ENCODE results near the gene FBXO24. TPM values are rescaled to one million over a fixed set of nuclear protein-coding genes. Genes with fewer than 3 reads are reported as not detected.
"Not testable (repeated sequence)": the region's sequence is repeated elsewhere in the genome, so short reads cannot be mapped to it uniquely, and the experiment has no call there.

The FBXO24 gene
- total and polyA plus RNA-seq, 10 of the 15 experiments (the other 5 are each of a cell fraction or from before 2014, with no cell fraction given): 0.11 to 0.96 (median 0.27) TPM; not detected in 4

DNA sequence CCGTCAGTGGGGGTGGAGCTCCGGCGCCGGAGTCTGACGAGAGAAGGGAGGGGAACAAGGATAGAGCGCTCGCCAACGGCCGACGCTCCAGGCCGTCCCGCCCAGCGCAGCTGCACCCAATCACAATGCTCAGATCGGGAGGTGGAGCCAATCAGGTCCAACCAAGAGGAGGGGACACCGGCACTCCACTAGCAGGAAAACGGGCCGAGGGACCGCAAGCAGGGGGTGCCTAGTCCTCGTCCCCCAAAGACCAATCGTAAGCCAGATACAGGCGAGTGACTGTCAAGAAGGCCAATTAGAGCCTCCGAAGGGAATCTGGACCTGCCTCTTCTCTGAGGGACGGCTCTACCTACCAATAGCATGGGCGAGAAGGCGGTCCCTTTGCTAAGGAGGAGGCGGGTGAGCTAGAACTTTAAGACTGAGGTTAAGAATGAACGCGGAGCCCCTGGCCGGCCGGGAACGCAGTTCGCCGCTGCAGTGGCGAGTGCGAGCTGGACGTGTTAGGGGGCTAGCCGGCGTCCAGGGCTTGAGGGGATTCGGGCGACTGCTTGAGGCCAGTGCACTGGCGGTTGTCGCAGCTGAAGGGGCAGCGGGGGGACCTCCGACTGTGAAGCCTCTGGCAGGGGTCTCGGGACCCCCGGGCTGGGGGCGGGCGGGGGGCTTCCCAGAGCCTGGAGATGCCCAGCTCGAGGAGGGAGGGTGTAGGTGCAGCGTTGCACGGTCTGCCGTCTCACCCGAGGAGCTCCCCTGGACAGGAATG, at the start of gene FBXO24 (continued):
- TF ChIP-seq HSF1 (IDR thresholded peaks at IDR 0.05; ENCODE audit: low read depth, low read length) (0 out of 2 replicates have a peak, but pooled peaks have one; percentile 73), BMI1 (IDR thresholded peaks at IDR 0.05; ENCODE audit: borderline replicate concordance) (no peak), SPI1 (IDR thresholded peaks at IDR 0.05; ENCODE audit: borderline replicate concordance, insufficient read depth, low read depth, low read length) (no peak), STAT3 (IDR thresholded peaks at IDR 0.05; ENCODE audit: low read depth, low read length) (no peak), ETV6 (conservative IDR thresholded peaks at IDR 0.05 in 1 of 2, IDR thresholded peaks at IDR 0.05 in 1 of 2; ENCODE audit: borderline replicate concordance in 1 of 2, low read depth in 1 of 2) (no peak), CHD2 (IDR thresholded peaks at IDR 0.05; ENCODE audit: borderline replicate concordance, low read depth, low read length) (peak; percentile 97), MYC (IDR thresholded peaks at IDR 0.05; ENCODE audit: insufficient read depth, insufficient read length, insufficient replicate concordance, low read length, severe bottlenecking) (peak; percentile 47), CHD1 (IDR thresholded peaks at IDR 0.05; ENCODE audit: low read depth, low read length) (0 out of 2 replicates have a peak, but pooled peaks have one; percentile 19), POLR2A (IDR thresholded peaks at IDR 0.05; ENCODE audit: low read depth, low read length) (peak; percentile 53; the same call in 1 of the 2 replicates), MEF2B (IDR thresholded peaks at IDR 0.05; ENCODE audit: partially characterized antibody, poor library complexity, severe bottlenecking) (peak; percentile 27), DPF2 (IDR thresholded peaks at IDR 0.05) (peak; percentile 100)
- TF ChIP-seq, protein P1, sequence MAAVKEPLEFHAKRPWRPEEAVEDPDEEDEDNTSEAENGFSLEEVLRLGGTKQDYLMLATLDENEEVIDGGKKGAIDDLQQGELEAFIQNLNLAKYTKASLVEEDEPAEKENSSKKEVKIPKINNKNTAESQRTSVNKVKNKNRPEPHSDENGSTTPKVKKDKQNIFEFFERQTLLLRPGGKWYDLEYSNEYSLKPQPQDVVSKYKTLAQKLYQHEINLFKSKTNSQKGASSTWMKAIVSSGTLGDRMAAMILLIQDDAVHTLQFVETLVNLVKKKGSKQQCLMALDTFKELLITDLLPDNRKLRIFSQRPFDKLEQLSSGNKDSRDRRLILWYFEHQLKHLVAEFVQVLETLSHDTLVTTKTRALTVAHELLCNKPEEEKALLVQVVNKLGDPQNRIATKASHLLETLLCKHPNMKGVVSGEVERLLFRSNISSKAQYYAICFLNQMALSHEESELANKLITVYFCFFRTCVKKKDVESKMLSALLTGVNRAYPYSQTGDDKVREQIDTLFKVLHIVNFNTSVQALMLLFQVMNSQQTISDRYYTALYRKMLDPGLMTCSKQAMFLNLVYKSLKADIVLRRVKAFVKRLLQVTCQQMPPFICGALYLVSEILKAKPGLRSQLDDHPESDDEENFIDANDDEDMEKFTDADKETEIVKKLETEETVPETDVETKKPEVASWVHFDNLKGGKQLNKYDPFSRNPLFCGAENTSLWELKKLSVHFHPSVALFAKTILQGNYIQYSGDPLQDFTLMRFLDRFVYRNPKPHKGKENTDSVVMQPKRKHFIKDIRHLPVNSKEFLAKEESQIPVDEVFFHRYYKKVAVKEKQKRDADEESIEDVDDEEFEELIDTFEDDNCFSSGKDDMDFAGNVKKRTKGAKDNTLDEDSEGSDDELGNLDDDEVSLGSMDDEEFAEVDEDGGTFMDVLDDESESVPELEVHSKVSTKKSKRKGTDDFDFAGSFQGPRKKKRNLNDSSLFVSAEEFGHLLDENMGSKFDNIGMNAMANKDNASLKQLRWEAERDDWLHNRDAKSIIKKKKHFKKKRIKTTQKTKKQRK (IDR thresholded peaks at IDR 0.05; ENCODE audit: low read depth, low read length): peak; percentile 99

GRCh38 chr7:100536695-100537094, 49.4 kb upstream of the FBXO24 start:
- POLR2A ChIA-PET; intact Hi-C loops (cut with micrococcal nuclease; ENCODE audit: unreplicated experiment); H3K27me3 ChIP-seq (replicated peaks in 1 of 2; ENCODE audit: control insufficient read depth in 2 of 2, insufficient read depth in 2 of 2, low read length in 1 of 2); H3K4me2 ChIP-seq (ENCODE audit: control insufficient read depth, insufficient read depth); H3K4me1 ChIP-seq (ENCODE audit: control insufficient read depth, insufficient read depth, low read length); H3K9me3 ChIP-seq (replicated peaks; ENCODE audit: control insufficient read depth, insufficient read depth, low read length); in situ Hi-C loops (cut with MboI); H3K9ac ChIP-seq (ENCODE audit: control insufficient read depth, insufficient read depth, low read length); DNase-seq (ENCODE audit: low read depth, low spot score); H3K4me3 ChIP-seq; FAIRE-seq; H3K27ac ChIP-seq (ENCODE audit: control insufficient read depth, insufficient read depth); ATAC-seq; RAD21 ChIA-PET (ENCODE audit: unreplicated experiment); H4K20me1 ChIP-seq (ENCODE audit: control insufficient read depth, insufficient read depth); H2AFZ ChIP-seq (ENCODE audit: control insufficient read depth, low read depth, low read length); H3K36me3 ChIP-seq (ENCODE audit: control insufficient read depth in 2 of 2, insufficient read depth in 2 of 2, low read length in 1 of 2); BruUV-seq (replicated peaks): not testable (repeated sequence)
- 61% methylated on average over 2 of the region's 2 CpGs for WGBS (ENCODE audit: insufficient coverage, insufficient replicate concordance, low lambda C conversion rate, missing lambda C conversion rate)
- SMC1A ChIA-PET (ENCODE audit: uncharacterized antibody, unreplicated experiment): interaction anchor here (1.4 kb wide), 1 partner anchor 21 kb away, joined by 3 read pairs; no protein-coding TSS in a partner anchor
- CTCF ChIA-PET: interaction anchor here (0.8 to 1.2 kb wide), 2 partner anchors 52 to 107 kb away, joined by 3 to 4 read pairs; partner anchors contain the start of gene MEPCE
- H3K79me2 ChIP-seq (ENCODE audit: control insufficient read depth, insufficient read depth, low read length): peaks cover 25% of the 10 kb centered on the region

All from GM12878 (cell line).